A549 (cell line): ENCODE measurements around the gene ATG13. TPM values are rescaled to one million over a fixed set of nuclear protein-coding genes. Genes with fewer than 3 reads are reported as not detected.

Source experiments
- ATAC-seq, 2 experiments: fragments of 200-7000 bp in 1 of 2; fragments of >200 bp in 1 of 2; cut with Nextera tagmentation in 1 of 2; cut with Tn5 transposase in 1 of 2; 3 replicates each; pipeline versions ENCODE4 v1.8.0 to v1.9.1; 2018 to 2020; ENCODE audit warnings: mild to moderate bottlenecking in 1 of 2, moderate library complexity in 1 of 2
- CTCF ChIA-PET: fragments of 300-600 bp; sonication (Branson Sonifier 250); formaldehyde crosslinking; extraction: SDS; loops from one replicate; lab custom pipeline; 2021; ENCODE audit warnings: antibody characterized with exemption, inconsistent platforms; lab: Yijun Ruan, JAX
- POLR2A ChIA-PET: fragments of 350-600 bp; formaldehyde crosslinking; extraction: SDS; loops from one replicate; lab custom pipeline; 2021; ENCODE audit warnings: antibody characterized with exemption, inconsistent platforms; lab: Yijun Ruan, JAX
- DNase-seq, 2 experiments: peaks; one replicate each; pipeline versions ENCODE4 v3.0.0 to v3.0.0-alpha.2; 2011 to 2016; ENCODE audit warnings: low read depth in 1 of 2, low spot score in 1 of 2
- FAIRE-seq: peaks from 2 replicates; lab custom pipeline; 2011; peaks lifted over from hg19 to GRCh38; lab: Jason Lieb, UNC
- H3K27ac ChIP-seq, 2 experiments: fragments of >200 bp; sonication (Bioruptor Twin); formaldehyde crosslinking; 3 replicates each; pipeline ENCODE4 v1.5.1; 2016 to 2017
- H3K4me1 ChIP-seq: fragments of >200 bp; sonication (Bioruptor Twin); formaldehyde crosslinking; 3 replicates; pipeline ENCODE4 v1.6.1; 2016
- H3K4me2 ChIP-seq: fragments of >200 bp; sonication (Bioruptor Twin); formaldehyde crosslinking; 3 replicates; pipeline ENCODE4 v1.6.1; 2016
- H3K4me3 ChIP-seq: fragments of >200 bp; sonication (Bioruptor Twin); formaldehyde crosslinking; 3 replicates; pipeline ENCODE4 v1.5.1; 2016
- H3K9me3 ChIP-seq: fragments of >200 bp; sonication (Bioruptor Twin); formaldehyde crosslinking; 3 replicates; pipeline ENCODE4 v1.6.1; 2016
- BHLHE40 ChIP-seq: IDR thresholded peaks from 2 replicates; pipeline ENCODE4 v1.6.1; 2012; ENCODE audit warnings: low read depth, low read length, inconsistent platforms
- CBX2 ChIP-seq: fragments of 200-600 bp; sonication (generic); IDR thresholded peaks from 2 replicates; pipeline ENCODE4 v1.6.1; 2016; ENCODE audit warnings: low read depth, mild to moderate bottlenecking, borderline replicate concordance
- CBX8 ChIP-seq: fragments of 200-600 bp; sonication (generic); IDR thresholded peaks from 2 replicates; pipeline ENCODE4 v1.6.1; 2016
- CEBPB ChIP-seq, 2 experiments: fragments of >200 bp in 1 of 2; sonication (Bioruptor Twin) in 1 of 2; formaldehyde crosslinking in 1 of 2; IDR thresholded peaks; 2 replicates each; pipeline ENCODE4 v1.6.1; 2012 to 2016
- CHD2 ChIP-seq: fragments of 150-350 bp; IDR thresholded peaks from 2 replicates; pipeline ENCODE4 v1.6.1; 2014; ENCODE audit warnings: low read length; ENCODE audit not compliant: partially characterized antibody
- CHD4 ChIP-seq: fragments of 200-600 bp; sonication (generic); IDR thresholded peaks from 2 replicates; pipeline ENCODE4 v1.6.1; 2016; ENCODE audit warnings: antibody characterized with exemption, mild to moderate bottlenecking, borderline replicate concordance
- ESRRA ChIP-seq: fragments of 150-350 bp; IDR thresholded peaks from 2 replicates; pipeline ENCODE4 v1.6.1; 2014; ENCODE audit warnings: mild to moderate bottlenecking, low read length, borderline replicate concordance
- FOSB ChIP-seq: fragments of 250-450 bp; sonication (Bioruptor Pico); IDR thresholded peaks from 2 replicates; pipeline ENCODE4 v1.5.0; 2020; ENCODE audit warnings: mild to moderate bottlenecking, moderate library complexity
- FOXS1 ChIP-seq: fragments of 250-450 bp; sonication (Bioruptor Pico); IDR thresholded peaks from 2 replicates; pipeline ENCODE4 v1.5.0; 2020; ENCODE audit warnings: mild to moderate bottlenecking, moderate library complexity
- HDAC2 ChIP-seq: fragments of 200-600 bp; sonication (generic); IDR thresholded peaks from 2 replicates; pipeline ENCODE4 v1.6.1; 2016
- HEYL ChIP-seq: fragments of 250-450 bp; sonication (Bioruptor Pico); IDR thresholded peaks from 2 replicates; pipeline ENCODE4 v1.8.0; 2021; ENCODE audit warnings: mild to moderate bottlenecking, moderate library complexity
- JUNB ChIP-seq: fragments of >200 bp; sonication (Bioruptor Twin); formaldehyde crosslinking; IDR thresholded peaks from 2 replicates; pipeline ENCODE4 v1.6.1; 2016
- MAZ ChIP-seq: fragments of 150-350 bp; IDR thresholded peaks from 2 replicates; pipeline ENCODE4 v1.6.1; 2014; ENCODE audit warnings: antibody characterized with exemption, low read depth, low read length, borderline replicate concordance
- POLR2AphosphoS2 ChIP-seq: conservative IDR thresholded peaks from 2 replicates; pipeline ENCODE4 v1.6.1; 2012; ENCODE audit warnings: low read length, improper control_type of control experiment, inconsistent platforms
- RARB ChIP-seq: fragments of 250-450 bp; sonication (Bioruptor Pico); IDR thresholded peaks from 2 replicates; pipeline ENCODE4 v1.8.0; 2021; ENCODE audit warnings: mild to moderate bottlenecking, moderate library complexity
- RCOR1 ChIP-seq: fragments of 150-350 bp; IDR thresholded peaks from 2 replicates; pipeline ENCODE4 v1.6.1; 2014; ENCODE audit warnings: antibody characterized with exemption, low read length, low read depth
- RNF2 ChIP-seq: fragments of 200-600 bp; sonication (generic); IDR thresholded peaks from 2 replicates; pipeline ENCODE4 v1.6.1; 2016; ENCODE audit warnings: low read depth, mild to moderate bottlenecking, antibody characterized with exemption, moderate library complexity, borderline replicate concordance
- ZFP36 ChIP-seq: fragments of 450-650 bp; IDR thresholded peaks from 2 replicates; pipeline ENCODE4 v1.6.1; 2014; ENCODE audit warnings: borderline replicate concordance; ENCODE audit not compliant: partially characterized antibody
- ZNF302 ChIP-seq: fragments of 250-450 bp; sonication (Bioruptor Pico); IDR thresholded peaks from 2 replicates; pipeline ENCODE4 v1.9.0; 2021; ENCODE audit warnings: inconsistent platforms, mild to moderate bottlenecking, moderate library complexity
- ZSCAN20 ChIP-seq: fragments of 250-450 bp; sonication (Bioruptor Pico); IDR thresholded peaks from 2 replicates; pipeline ENCODE4 v1.8.0; 2022; ENCODE audit warnings: mild to moderate bottlenecking, moderate library complexity
- WGBS: methylation state at CpG from one replicate; pipeline ENCODE4 v1.1.6; 2017; ENCODE audit errors: missing lambda C conversion rate; 5-methylcytosine and 5-hydroxymethylcytosine counted together
- polyA plus RNA-seq, 4 experiments: library from polyadenylated mRNA; depleted of rRNA in 3 of 4; stranded (reverse); fragments of >200 nt; fragmentation: RNase III in 1 of 4; extraction: RNeasy Plus Mini Kit Qiagen cat#74134 plus additional on column Dnase treatment in 1 of 4; gene quantifications; 2 replicates in 3 of 4; 3 replicates in 1 of 4; pipeline ENCODE4 v1.2.3, GENCODE V29; 2011 to 2017
- TF ChIP-seq, protein P1 (sequence below): fragments of >200 bp; sonication (Bioruptor Twin); formaldehyde crosslinking; IDR thresholded peaks from 3 replicates; pipeline ENCODE4 v1.6.1; 2016
- TF ChIP-seq, protein P2 (sequence below): fragments of 150-350 bp; IDR thresholded peaks from 2 replicates; pipeline ENCODE4 v1.6.1; 2014; ENCODE audit warnings: low read depth, mild to moderate bottlenecking, low read length
- TF ChIP-seq, protein P3 (sequence below): fragments of >200 bp; sonication (Bioruptor Twin); formaldehyde crosslinking; IDR thresholded peaks from 2 replicates; pipeline ENCODE4 v1.6.1; 2016
- TF ChIP-seq, protein P4 (sequence below): fragments of 250-450 bp; sonication (Bioruptor Pico); IDR thresholded peaks from 2 replicates; pipeline ENCODE4 v1.5.0; 2020; ENCODE audit warnings: low read depth, mild to moderate bottlenecking, moderate library complexity
- TF ChIP-seq, protein P5 (sequence below): fragments of 250-450 bp; sonication (Bioruptor Pico); IDR thresholded peaks from 2 replicates; pipeline ENCODE4 v1.5.0; 2021; ENCODE audit warnings: mild to moderate bottlenecking, moderate library complexity, borderline replicate concordance

The ATG13 gene
- polyA plus RNA-seq, 2 of the 4 experiments (the other 2 are of a cell fraction): 39.5 to 58.6 TPM

DNA sequence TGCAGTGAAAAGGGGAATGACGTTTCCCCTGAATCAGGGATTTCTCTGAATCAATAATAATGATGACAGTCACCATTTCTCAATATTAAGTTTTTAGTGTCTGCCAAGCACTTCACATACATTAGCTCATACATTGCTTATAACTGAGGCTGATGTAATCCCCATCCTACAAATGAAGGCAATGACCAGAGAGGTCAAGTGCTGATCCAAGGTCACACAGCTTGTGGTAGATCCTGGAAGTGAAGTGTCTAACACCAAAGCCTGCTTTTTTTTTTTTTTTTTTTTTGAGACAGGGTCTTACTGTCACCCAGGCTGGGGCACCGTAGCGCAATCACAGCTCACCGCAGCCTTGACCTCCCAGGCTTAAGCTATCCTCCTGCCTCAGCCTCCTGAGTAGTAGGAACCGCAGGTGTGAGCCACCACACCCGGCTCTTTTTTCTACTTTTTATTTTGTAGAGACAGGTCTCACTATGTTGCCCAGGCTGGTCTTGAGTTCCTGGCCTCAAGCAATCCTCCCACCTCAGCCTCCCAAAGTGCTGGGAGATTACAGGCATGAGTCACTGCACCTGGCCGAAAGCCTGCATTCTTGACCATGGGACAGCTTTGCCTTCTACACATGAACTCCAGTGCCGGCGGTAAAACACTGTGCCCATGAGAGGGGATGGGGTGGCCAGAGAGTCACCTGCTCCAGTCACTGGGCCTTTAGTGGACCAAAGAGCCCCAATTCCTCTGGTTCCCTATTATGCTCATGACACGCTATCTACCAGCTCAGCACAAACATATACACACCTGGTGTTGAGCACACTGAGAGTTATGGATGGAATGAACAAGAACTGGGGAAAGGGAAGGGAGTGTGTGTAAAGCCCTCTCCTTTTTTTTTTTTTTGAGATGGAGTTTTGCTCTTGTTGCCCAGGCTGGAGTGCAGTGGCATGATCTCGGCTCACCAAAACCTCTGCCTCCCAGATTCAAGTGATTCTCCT is 65.7 kb downstream of the ATG13 start:
- H3K4me1 ChIP-seq: peaks cover 5% of the 10 kb centered on the region; the same call in 1 of the 3 replicates
- ChIA-PET CTCF (interaction anchor here (0.6 to 2.2 kb wide), 6 partner anchors 11 to 193 kb away, joined by 3 to 5 read pairs (median 3); no protein-coding TSS in a partner anchor), POLR2A (interaction anchor here (0.6 kb wide), 1 partner anchor 12 kb away, joined by 3 read pairs; no protein-coding TSS in a partner anchor)
- FAIRE-seq (no peak), DNase-seq (no peak), ATAC-seq (no peak)
- no peak overlapping the region for H3K4me2 ChIP-seq
- H3K9me3 ChIP-seq: no peaks in the 10 kb centered on the region
- TF ChIP-seq POLR2AphosphoS2: no peak
- TF ChIP-seq ZFP36: peak; percentile 83
- TF ChIP-seq RNF2: no peak
- no peak for TF ChIP-seq CHD4
- no peak for TF ChIP-seq RARB (CRISPR knock-in tag)
- no peak overlapping the region for H3K4me3 ChIP-seq
- no peak overlapping the region for H3K27ac ChIP-seq
- 89% methylated on average over 11 of the region's 11 CpGs for WGBS

DNA sequence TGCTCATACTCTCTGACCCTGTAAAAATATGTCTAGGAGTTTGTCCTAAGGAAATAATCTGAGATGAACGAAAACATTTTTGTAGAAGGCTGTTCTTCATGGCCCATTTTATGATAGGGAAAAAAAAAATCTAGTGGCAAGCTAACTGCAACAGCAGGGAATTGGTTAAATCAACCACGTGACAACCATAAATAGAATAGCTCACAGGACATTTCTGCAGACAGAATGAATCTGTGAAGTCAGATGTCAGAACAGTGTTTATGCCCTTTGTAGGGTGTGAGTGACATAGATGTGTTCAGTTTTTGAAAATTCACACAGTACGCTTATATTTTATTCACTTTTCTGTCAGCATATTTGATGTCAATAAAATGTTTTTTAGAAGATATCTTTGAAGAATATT is 67.0 kb downstream of the ATG13 start:
- H3K4me2 ChIP-seq: no peak overlapping the region
- H3K4me1 ChIP-seq: peaks cover 5% of the 10 kb centered on the region; the same call in 1 of the 3 replicates
- ChIA-PET CTCF (interaction anchor here (0.8 to 2.2 kb wide), 3 partner anchors 10 to 295 kb away, joined by 3 to 5 read pairs (median 4); no protein-coding TSS in a partner anchor), POLR2A (interaction anchor here (0.8 kb wide), 1 partner anchor 16 kb away, joined by 4 read pairs; the partner anchor contains the start of genes ARHGAP1 and ZNF408)
- no peak for DNase-seq
- H3K4me3 ChIP-seq: no peak overlapping the region
- no peak for TF ChIP-seq FOSB (CRISPR knock-in tag)
- TF ChIP-seq MAZ: no peak
- TF ChIP-seq, protein P1, sequence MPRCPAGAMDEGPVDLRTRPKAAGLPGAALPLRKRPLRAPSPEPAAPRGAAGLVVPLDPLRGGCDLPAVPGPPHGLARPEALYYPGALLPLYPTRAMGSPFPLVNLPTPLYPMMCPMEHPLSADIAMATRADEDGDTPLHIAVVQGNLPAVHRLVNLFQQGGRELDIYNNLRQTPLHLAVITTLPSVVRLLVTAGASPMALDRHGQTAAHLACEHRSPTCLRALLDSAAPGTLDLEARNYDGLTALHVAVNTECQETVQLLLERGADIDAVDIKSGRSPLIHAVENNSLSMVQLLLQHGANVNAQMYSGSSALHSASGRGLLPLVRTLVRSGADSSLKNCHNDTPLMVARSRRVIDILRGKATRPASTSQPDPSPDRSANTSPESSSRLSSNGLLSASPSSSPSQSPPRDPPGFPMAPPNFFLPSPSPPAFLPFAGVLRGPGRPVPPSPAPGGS: no peak
- no peak for TF ChIP-seq HDAC2
- no peak for TF ChIP-seq RCOR1
- no peak for TF ChIP-seq HEYL
- TF ChIP-seq ZSCAN20: no peak
- TF ChIP-seq CBX8: no peak
- H3K27ac ChIP-seq: no peak overlapping the region
- no peak for ATAC-seq
- FAIRE-seq: no peak
- WGBS: 86% methylated on average over 3 of the region's 3 CpGs
- no peaks in the 10 kb centered on the region for H3K9me3 ChIP-seq

DNA sequence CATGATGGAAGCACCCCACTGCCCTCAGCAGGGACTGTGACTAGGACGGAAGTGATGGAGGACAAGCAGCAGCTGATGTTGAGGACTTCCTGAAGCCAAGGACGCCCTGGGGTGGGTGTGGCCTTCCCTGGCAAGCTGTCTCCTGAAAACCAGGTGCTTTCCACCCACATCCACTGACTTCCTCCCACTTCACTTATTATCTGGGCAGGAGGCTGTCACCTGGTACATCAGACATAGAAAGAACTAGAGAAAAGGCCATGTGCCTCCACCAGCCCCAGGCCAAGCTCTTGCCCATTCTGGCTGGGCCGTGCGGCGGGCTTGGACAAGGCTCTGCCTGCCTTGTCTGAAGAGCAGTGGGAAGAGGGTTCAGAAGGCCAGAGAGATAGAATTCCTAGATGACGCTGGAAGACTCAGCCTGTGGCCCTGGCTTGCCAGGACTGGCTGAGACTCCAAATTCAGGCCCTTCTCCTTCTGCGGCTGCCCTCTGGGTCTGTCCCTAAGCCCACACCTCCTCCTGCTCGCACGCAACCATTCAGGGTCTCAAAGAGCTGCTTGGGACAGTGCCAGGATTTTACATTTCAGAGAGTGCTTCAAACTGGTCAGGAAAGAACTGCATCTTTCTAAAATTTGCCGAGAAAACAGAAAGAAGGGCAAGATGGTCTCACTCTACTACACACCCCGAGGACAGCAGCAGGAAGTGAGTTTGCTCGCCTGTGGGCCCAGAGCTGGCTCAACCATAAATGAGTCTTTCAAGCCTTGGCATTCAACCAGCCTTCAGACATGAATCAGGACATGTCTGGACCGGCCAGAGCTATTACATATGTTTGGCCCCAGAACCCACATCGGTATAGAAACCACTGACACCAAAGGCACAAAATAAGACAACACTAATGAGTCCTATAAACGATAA is 69.8 kb downstream of the ATG13 start:
- POLR2A ChIA-PET: interaction anchor here (1.0 kb wide), 1 partner anchor 14 kb away, joined by 3 read pairs; the partner anchor contains the start of gene ZNF408
- CTCF ChIA-PET: interaction anchor here (0.5 to 1.7 kb wide), 4 partner anchors 9 to 248 kb away, joined by 3 to 9 read pairs (median 4); no protein-coding TSS in a partner anchor
- WGBS: 92% methylated on average over 15 of the region's 15 CpGs
- Histone ChIP-seq H3K27ac (no peak overlapping the region), H3K9me3 (no peaks in the 10 kb centered on the region), H3K4me3 (no peak overlapping the region), H3K4me1 (peaks cover 5% of the 10 kb centered on the region; the same call in 1 of the 3 replicates), H3K4me2 (no peak overlapping the region)
- ATAC-seq (no peak), DNase-seq (no peak), FAIRE-seq (no peak)
- TF ChIP-seq FOXS1 (CRISPR knock-in tag) (no peak), BHLHE40 (no peak), POLR2AphosphoS2 (no peak), CHD2 (no peak), ESRRA (no peak), CBX2 (no peak), CEBPB (IDR thresholded peaks at IDR 0.05) (no peak), JUNB (no peak), ZNF302 (CRISPR knock-in tag) (no peak)
- TF ChIP-seq, protein P2, sequence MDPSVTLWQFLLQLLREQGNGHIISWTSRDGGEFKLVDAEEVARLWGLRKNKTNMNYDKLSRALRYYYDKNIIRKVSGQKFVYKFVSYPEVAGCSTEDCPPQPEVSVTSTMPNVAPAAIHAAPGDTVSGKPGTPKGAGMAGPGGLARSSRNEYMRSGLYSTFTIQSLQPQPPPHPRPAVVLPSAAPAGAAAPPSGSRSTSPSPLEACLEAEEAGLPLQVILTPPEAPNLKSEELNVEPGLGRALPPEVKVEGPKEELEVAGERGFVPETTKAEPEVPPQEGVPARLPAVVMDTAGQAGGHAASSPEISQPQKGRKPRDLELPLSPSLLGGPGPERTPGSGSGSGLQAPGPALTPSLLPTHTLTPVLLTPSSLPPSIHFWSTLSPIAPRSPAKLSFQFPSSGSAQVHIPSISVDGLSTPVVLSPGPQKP: no peak
- TF ChIP-seq, protein P3, sequence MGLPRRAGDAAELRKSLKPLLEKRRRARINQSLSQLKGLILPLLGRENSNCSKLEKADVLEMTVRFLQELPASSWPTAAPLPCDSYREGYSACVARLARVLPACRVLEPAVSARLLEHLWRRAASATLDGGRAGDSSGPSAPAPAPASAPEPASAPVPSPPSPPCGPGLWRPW: no peak
- TF ChIP-seq, protein P4, sequence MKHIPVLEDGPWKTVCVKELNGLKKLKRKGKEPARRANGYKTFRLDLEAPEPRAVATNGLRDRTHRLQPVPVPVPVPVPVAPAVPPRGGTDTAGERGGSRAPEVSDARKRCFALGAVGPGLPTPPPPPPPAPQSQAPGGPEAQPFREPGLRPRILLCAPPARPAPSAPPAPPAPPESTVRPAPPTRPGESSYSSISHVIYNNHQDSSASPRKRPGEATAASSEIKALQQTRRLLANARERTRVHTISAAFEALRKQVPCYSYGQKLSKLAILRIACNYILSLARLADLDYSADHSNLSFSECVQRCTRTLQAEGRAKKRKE: no peak
- TF ChIP-seq, protein P5, sequence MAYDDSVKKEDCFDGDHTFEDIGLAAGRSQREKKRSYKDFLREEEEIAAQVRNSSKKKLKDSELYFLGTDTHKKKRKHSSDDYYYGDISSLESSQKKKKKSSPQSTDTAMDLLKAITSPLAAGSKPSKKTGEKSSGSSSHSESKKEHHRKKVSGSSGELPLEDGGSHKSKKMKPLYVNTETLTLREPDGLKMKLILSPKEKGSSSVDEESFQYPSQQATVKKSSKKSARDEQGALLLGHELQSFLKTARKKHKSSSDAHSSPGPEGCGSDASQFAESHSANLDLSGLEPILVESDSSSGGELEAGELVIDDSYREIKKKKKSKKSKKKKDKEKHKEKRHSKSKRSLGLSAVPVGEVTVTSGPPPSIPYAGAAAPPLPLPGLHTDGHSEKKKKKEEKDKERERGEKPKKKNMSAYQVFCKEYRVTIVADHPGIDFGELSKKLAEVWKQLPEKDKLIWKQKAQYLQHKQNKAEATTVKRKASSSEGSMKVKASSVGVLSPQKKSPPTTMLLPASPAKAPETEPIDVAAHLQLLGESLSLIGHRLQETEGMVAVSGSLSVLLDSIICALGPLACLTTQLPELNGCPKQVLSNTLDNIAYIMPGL (CRISPR knock-in tag): no peak
